ENCODE data around the gene ARHGAP26.
A peak's percentile ranks its signal among the peaks of the same experiment; 100 is the strongest.
"Not testable (repeated sequence)": the region's sequence is repeated elsewhere in the genome, so short reads cannot be mapped to it uniquely, and the experiment has no call there.

ARHGAP26 gene

DNA sequence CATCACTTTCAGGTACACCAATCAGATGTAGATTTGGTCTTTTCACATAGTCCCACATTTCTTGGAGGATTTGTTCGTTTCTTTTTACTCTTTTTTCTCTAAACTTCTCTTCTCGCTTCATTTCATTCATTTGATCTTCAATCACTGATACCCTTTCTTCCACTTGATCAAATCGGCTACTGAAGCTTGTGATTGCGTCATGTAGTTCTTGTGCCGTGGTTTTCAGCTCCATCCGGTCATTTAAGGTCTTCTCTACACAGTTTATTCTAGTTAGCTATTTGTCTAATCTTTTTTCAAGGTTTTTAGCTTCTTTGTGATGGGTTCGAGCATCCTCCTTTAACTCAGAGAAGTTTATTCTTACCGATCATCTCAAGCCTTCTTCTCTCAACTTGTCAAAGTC is 219.9 kb downstream of the ARHGAP26 start:
- DNase-seq (ENCODE audit: low spot score) = not testable (repeated sequence)

DNA sequence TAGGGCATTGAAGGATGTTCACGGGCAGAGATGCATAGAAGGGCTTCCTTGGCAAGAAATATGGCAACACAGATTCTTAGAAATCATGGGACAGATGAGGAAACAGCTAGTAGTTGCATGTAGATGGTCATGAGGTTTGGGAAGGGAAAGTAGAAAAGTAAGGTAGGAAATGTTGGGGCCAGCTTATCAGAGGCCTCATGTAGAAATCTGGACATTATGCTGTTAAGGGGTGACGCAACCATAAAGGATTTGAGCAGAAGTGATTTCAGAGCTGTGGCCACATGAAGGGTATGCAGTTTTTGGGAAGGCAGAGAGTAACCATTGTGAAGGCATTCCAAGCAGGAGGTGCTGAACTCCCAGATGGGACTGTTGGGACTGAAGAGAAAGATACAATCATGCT is 224.0 kb downstream of the ARHGAP26 start:
- DNase-seq (ENCODE audit: low spot score) = no peak

- DNase-seq (ENCODE audit: low spot score) = not testable (repeated sequence)
Measured at GRCh38 chr5:142995621-142996020, 225.4 kb downstream of the ARHGAP26 start.

DNA sequence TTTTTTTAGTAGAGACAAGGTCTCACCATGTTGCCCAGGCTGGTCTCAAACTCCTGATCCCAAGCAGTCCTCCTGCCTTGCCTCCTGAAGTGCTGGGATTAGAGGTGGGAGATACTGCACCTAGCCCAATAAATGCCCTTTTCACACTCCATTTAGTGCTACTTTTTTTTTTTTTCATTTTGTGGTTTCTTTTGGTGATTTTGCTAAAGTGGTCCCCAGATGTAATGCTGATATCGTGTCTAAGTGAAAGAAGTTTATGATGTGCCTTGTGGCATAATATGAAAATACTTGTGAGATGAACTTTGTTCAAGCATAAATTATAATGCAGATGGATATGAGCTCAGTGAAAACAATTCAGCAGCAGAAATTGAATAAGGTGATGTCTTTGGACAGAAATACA is 227.4 kb downstream of the ARHGAP26 start:
- DNase-seq (ENCODE audit: low spot score) = no peak

- DNase-seq (ENCODE audit: low spot score) = no peak
Measured at GRCh38 chr5:142998316-142999020, 228.3 kb downstream of the ARHGAP26 start.

- DNase-seq (ENCODE audit: low spot score) = not testable (repeated sequence)
Measured at GRCh38 chr5:143000551-143000950, 230.4 kb downstream of the ARHGAP26 start.

- no peak for DNase-seq (ENCODE audit: low spot score)
Measured at GRCh38 chr5:143001764-143002351, 231.7 kb downstream of the ARHGAP26 start.

DNA sequence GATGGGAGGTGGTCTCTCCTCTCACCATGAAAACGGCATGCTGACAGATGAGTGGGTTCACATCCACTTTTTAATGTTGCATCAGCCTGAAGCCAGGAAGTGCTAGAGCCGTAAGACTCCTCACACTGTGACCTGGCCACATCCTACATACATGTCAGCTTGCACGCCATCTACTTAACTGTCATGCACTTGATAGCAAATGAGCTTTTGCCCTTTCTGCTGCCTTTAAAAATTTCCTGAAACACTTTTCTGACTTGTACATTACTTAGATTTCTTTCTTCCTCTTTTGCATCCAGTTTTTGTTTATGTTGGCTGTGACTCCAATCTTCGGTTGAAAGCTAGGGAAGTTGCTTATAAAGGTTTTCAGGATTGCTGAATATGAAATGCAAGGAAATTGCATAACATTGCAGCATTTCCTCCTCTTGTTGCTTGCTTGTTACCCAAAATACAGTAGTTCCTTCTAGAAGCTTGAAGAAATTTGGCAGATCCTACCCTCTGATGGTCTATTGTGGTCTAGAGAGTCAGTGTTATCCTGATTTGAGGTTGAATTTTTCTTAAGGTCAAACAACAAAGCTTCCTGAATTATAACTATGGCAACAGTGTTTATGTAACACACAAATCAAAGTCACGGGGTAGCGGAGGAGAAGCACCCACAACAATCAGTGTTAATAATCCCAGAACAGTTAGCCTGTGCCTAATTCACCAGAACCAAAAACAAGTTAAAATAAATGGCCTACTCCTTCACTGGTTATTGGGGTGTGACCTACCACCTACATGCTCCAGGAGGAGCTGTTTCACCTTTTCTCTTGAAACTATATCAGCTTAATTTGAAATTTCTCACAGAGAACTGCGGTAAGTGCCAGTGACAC is 232.5 kb downstream of the ARHGAP26 start:
- no peak for DNase-seq (ENCODE audit: low spot score)

DNA sequence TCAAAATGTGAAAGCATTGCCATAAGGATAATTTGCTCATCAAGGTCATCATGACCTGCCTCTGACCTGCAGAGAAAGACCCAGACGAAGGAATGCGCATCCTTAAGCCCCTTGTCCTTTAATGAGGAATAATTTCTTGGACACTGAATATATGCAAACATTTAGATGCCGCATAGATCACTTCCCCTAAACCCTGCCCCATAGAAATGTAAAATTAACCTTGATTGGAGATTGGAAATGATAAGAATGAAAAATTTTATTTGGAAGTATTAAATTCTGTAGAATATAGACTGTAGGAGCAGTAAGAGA is 233.1 kb downstream of the ARHGAP26 start:
- DNase-seq (ENCODE audit: low spot score) = no peak

DNA sequence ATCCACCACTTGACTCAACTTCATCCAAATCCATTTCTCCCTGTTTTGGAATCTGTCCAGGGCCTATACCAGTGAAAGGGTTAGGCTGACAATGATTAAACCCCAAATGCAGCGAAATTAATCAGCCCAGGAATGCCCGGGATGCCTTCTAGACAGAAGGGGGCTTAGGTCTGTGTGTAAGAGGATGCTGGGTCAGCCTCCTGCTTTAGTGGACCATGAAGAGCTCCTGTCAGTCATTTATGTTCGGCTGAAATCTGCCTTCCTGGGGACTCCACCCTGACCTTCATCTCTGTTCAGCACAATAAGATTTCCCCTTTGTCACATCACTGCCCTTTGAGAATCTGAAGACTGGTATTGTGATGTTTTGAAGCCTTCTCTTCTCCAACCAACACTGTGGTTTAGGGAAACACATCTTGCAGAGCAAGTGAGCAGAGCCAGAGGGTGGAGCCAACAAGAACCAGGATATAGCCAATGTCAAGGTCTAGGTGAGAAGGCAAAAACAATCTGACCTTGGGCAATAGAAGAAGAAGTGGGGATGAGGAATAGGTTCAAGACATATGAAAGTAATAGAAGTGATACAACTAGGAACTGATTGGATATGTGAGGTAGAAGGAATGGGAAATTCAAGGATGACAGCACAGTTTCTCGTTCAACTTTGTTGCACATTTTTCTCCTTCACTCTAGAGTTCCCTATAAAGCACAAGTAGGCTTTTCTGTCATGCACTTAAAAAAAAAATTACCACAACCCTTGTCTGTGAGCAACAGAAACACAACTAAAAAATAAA is 234.4 kb downstream of the ARHGAP26 start:
- no peak for DNase-seq (ENCODE audit: low spot score)

GRCh38 chr5:143006501-143006900 is 236.3 kb downstream of the ARHGAP26 start:
- DNase-seq (ENCODE audit: low spot score) = no peak

- no peak for DNase-seq (ENCODE audit: low spot score)
Measured at GRCh38 chr5:143008032-143008431, 237.9 kb downstream of the ARHGAP26 start.

DNA sequence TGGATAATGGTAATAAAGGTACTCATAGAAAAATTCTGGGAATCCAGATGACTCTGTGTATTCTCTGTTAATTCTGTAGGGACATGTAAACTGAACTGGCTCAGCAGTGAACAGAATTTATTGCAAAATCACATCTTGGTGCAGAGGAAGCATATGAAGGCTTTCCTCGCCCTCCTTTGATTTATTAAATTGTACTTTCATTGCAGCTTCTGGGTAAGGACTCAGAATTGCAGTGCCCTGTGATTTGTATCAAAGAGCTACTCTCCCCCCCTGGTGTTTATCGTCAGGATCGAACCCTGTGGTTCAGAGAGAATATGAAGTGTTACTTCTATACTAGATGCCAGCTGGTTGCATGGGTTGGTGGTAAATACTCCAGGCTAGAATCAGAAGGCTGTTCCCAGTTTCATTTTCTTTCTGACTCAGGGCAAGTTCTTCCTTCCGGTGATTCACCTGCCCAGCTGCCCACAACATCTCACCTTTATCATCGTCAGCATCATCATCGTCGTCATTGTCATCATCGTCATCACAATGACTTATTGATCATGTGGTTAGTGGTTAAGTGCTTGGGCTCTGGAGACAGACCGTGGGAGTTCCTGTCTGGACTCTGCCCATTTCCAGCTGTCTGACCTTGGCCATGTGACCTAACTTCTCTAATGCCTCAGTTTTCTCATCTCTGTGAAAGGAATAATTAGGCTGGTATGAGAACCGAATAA is 238.8 kb downstream of the ARHGAP26 start:
- DNase-seq (ENCODE audit: low spot score) = peak; percentile 41

DNA sequence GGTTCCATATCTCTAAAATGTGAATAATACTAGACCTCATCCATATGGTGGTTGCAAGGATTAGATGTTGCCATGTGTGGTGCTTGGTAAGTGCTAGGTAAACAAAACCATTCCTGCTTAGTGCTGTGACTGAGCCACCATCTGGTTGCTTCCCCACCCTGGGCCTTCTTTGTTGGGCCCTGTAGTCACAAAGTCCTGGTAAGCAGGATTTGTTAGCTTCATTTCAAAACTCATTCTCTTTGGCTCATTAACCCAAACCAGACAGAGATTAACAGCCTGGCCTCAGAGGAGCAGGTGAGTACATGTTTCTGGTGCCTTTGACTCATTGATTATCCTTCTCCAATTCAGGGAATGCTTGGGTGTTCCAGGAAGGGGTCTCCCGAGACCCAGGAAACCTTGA is 240.2 kb downstream of the ARHGAP26 start:
- DNase-seq (ENCODE audit: low spot score) = no peak

DNA sequence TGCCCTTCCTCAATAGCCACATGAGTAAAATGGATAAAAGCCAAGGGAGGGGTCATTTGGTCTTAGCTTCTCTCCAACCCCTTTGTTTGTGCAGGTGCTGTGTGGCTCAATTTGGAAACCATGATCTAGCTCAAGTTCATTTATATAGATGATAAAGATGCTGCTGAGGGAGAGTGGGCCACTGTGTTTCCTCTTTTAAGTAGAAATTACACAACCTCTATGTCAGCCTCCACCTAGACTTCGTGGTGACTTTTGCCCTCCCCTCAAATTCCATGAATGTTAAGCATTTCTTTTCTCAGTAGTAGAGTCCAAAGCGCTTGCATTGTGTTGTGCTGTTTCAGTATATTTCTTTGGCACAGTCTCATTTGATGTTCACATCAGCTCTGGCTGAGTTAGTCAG is 241.4 kb downstream of the ARHGAP26 start:
- DNase-seq (ENCODE audit: low spot score) = no peak

DNA sequence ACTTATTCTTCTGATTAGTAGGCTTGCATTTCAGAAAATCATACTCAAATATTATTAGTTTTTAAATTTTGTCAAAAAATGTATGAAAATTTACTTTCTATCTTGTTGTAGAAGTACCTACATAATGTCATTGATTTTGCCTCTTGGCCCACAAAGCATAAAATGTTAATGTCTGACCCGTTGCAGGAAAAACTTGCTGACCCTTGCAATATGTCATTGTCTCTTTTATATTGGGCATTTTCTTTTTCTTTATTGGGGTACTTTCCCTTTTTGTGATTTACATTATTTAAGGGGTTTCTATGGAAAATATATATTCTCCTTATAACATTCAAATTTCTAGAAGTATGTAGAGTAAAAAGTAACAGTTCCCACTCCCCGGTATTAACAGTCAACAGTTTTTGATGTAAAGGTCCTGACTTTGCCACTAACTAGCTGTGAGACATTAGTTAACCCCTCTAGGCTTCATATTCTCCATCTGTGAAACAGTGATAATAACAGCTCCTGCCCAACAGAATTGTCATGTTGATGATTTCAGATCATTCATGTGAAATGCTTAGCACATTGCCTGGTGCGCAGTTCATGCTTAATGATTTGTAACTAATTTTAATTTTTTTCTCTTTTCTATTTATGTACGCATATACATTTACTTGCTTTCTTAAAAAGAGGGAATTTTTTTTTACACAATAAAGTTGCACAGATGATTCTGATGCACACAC is 243.2 kb downstream of the ARHGAP26 start:
- no peak for DNase-seq (ENCODE audit: low spot score)

- DNase-seq (ENCODE audit: low spot score) = no peak
Measured at GRCh38 chr5:143014017-143014651, 244.0 kb downstream of the ARHGAP26 start.

- no peak for DNase-seq (ENCODE audit: low spot score)
Measured at GRCh38 chr5:143016777-143017516, 246.8 kb downstream of the ARHGAP26 start.

DNA sequence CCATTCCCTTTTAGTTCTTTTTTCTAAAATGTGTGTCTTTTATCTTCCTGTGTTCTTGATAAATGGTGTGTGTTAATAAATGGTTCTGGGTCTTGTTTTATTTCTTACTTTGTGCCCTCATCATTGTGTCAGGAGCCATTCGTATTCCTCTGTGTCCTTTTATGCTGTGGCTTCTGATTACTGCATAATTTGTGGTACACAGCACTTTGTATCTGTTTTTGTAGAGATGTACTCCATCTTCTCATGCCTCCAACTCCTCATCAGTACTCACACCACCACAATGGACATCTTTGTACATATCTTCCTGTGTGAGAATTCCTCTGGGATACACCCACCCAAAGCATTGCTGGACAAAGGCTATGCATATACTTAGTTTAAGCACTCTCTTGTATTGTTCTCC is 247.4 kb downstream of the ARHGAP26 start:
- DNase-seq (ENCODE audit: low spot score) = no peak

DNA sequence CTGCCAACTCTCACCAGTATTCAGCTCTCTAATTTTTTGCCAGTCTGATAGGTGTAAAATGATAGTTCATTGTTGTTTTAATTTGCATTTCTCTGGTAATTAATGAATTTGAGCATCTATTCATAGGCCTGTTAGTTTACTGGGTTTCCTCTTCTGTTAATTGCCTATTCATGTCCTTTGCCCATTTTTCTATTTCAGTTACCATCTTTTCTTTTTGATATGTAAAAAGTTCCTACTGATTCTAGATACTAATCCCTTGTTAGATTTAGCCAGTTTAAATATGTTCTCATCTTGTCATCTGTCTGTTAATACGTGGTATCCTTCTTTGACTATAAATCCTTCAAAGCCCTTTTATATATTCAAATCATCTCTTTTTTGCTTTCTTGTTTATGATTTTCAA is 247.8 kb downstream of the ARHGAP26 start:
- DNase-seq (ENCODE audit: low spot score) = no peak

Measured in LoVo (cell line).